HEK293T (cell line): Measurements from ENCODE around the gene ADAMTS4.

Source experiments
- ELF4 ChIP-seq: fragments of 450-650 bp; IDR thresholded peaks from 2 replicates; pipeline ENCODE4 v1.6.1; 2017; ENCODE audit warnings: antibody characterized with exemption
- FOXK2 ChIP-seq: fragments of 450-650 bp; IDR thresholded peaks from 2 replicates; pipeline ENCODE4 v1.6.1; 2016; ENCODE audit warnings: mild to moderate bottlenecking
- HDGF ChIP-seq: fragments of 450-650 bp; IDR thresholded peaks from 2 replicates; pipeline ENCODE4 v1.6.1; 2017; ENCODE audit warnings: antibody characterized with exemption, borderline replicate concordance
- LEF1 ChIP-seq: fragments of 450-650 bp; IDR thresholded peaks from 2 replicates; pipeline ENCODE4 v1.6.1; 2017; ENCODE audit warnings: mild to moderate bottlenecking, borderline replicate concordance
- SP1 ChIP-seq: fragments of 450-650 bp; IDR thresholded peaks from 2 replicates; pipeline ENCODE4 v1.6.1; 2017
- SUZ12 ChIP-seq: fragments of 450-650 bp; IDR thresholded peaks from 2 replicates; pipeline ENCODE4 v1.6.1; 2016; ENCODE audit warnings: mild to moderate bottlenecking
- TARDBP ChIP-seq: fragments of 450-650 bp; IDR thresholded peaks from 2 replicates; pipeline ENCODE4 v1.6.1; 2016
- ZNF384 ChIP-seq: fragments of 450-650 bp; IDR thresholded peaks from 2 replicates; pipeline ENCODE4 v1.6.1; 2016
- TF ChIP-seq, protein P1 (sequence below): fragments of 450-650 bp; IDR thresholded peaks from 2 replicates; pipeline ENCODE4 v1.6.1; 2016

DNA sequence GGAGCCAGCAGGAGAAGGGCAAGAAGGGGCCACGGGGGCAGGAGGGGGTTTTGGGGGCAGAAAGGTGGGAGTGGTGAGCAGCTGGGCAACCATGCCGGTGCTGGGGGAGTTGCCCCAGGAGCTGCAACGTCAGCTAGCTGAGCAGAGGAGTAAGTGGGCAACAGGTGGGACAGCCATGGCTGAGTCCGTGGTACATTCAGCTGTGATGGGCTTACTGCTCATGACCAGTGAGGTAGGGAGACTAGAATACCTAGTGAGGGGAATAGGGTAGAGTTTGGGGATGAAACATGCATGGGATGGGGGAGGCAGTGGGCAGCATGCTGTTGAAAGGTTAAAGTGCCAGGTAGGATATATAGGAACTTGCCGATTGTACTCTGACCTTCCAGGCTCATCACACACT is 37.2 kb downstream of the ADAMTS4 start:
- no peak for TF ChIP-seq ZNF384
- TF ChIP-seq TARDBP = no peak
- no peak for TF ChIP-seq ELF4
- no peak for TF ChIP-seq HDGF
- TF ChIP-seq FOXK2 = no peak
- TF ChIP-seq, protein P1, sequence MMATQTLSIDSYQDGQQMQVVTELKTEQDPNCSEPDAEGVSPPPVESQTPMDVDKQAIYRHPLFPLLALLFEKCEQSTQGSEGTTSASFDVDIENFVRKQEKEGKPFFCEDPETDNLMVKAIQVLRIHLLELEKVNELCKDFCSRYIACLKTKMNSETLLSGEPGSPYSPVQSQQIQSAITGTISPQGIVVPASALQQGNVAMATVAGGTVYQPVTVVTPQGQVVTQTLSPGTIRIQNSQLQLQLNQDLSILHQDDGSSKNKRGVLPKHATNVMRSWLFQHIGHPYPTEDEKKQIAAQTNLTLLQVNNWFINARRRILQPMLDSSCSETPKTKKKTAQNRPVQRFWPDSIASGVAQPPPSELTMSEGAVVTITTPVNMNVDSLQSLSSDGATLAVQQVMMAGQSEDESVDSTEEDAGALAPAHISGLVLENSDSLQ = no peak
- no peak for TF ChIP-seq SP1
- TF ChIP-seq SUZ12 = no peak
- TF ChIP-seq LEF1 = no peak
